HEK293 (cell line): ENCODE results near the gene CALHM2.

Experiments
- CTCF ChIP-seq: fragments of 450-650 bp; formaldehyde crosslinking; IDR thresholded peaks from 2 replicates; pipeline ENCODE4 v1.5.1; 2016; ENCODE audit warnings: missing biosample characterization, missing genetic modification characterization
- ZNF223 ChIP-seq: fragments of 450-650 bp; formaldehyde crosslinking; IDR thresholded peaks from 2 replicates; pipeline ENCODE4 v1.5.1; 2016; ENCODE audit warnings: missing biosample characterization, missing genetic modification characterization

- no peak for TF ChIP-seq CTCF (tag by site-specific recombination)
- no peak for TF ChIP-seq ZNF223 (tag by site-specific recombination)
These were observed 6.8 kb downstream of the CALHM2 start for GRCh38 chr10:103445366-103445765.
